Measurements from ENCODE around the gene JAKMIP1.
A peak's percentile ranks its signal among the peaks of the same experiment; 100 is the strongest.

The JAKMIP1 gene

DNA sequence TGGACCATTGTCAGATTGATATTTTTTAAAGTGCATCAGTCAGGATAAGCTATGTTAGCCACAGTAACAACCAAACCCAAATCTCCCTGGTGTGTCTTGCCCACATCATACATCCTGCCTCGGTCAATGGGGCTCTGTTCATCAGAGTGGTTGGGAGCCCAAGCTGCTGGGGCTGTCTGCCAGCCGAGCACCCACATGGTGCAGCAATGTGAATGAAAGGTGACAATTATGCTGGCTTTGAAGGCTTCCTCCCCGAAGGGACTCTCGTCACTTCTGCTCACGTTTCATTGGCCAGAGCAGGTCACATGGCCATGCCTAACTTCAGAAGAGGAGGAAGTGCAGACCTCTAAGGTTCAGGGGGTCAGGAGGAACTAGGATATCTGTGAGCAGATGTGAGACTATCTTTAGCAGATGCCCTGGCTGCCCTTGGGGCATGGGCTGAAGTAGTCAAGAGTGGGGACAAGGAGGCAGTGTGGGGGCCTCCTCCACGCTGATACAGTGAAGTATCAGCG lies 1.3 kb upstream of the JAKMIP1 start:
- peaks cover 18% of the 10 kb centered on the region for H3K4me1 Mint-ChIP-seq
- no peak overlapping the region for H3K27ac Mint-ChIP-seq
- peak; percentile 63 for ATAC-seq (ENCODE audit: low read depth)
- H3K27me3 Mint-ChIP-seq = peaks cover 19% of the 10 kb centered on the region
- H3K36me3 Mint-ChIP-seq = no peaks in the 10 kb centered on the region
- H3K9me3 Mint-ChIP-seq = peaks cover 5% of the 10 kb centered on the region
- H3K4me3 Mint-ChIP-seq = peak overlapping the region; percentile 61
- no peak for DNase-seq (ENCODE audit: low spot score in 2 of 2)

DNA sequence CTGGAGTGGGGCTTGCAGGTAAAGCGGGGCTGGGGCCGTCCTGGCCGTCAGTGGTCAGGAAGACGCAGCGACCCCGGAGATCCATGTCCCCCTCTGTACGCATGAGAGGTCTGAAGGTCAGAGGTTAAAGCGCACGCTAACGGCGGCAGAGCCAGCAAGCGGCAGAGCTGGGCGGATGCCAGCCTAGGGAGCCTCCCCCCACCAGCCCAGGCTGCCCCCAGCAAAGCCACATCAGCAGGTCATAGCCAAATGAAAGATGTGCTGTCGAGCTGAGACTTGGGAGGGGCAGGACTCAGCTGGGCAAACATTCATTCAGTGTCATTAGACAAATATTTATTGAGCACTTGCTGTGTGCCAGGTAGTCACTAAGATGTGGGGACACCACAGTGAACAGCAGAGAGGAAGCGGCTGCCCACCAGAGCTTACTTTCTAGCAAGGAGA lies 593 bp upstream of the JAKMIP1 start:
- H3K4me1 Mint-ChIP-seq = peaks cover 18% of the 10 kb centered on the region
- peak overlapping the region; percentile 61 for H3K4me3 Mint-ChIP-seq
- peaks cover 5% of the 10 kb centered on the region for H3K9me3 Mint-ChIP-seq
- no peak overlapping the region for H3K27ac Mint-ChIP-seq
- no peak for ATAC-seq (ENCODE audit: low read depth)
- no peak for DNase-seq (ENCODE audit: low spot score in 2 of 2)
- no peaks in the 10 kb centered on the region for H3K36me3 Mint-ChIP-seq
- H3K27me3 Mint-ChIP-seq = peaks cover 19% of the 10 kb centered on the region

DNA sequence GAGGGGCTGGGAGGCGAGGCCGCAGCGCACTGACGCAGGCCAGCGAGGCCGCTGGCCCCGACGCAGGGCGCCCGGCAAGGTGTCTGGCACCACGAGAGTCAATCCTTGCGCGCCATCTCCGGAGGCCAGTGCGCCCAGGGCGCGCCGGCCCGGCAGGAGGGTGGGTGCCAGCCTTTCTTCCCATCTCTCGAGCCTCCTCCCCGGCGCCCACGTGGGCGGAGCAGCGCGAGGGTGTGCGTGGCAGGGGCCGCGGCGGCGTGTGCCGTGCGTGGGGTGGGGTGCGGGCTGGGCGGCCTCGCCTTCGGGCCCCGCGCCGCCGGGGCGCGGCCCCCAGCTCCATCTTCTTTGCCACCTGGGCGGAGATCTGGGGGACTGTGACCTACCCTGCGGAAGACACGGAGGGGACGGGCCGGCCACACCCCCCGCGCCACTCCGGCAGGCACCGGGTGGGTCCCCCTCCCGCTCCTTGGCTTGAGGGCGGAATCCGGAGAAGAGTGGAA lies 877 bp downstream of the JAKMIP1 start:
- Mint-ChIP-seq H3K36me3 (no peaks in the 10 kb centered on the region), H3K27ac (no peak overlapping the region), H3K4me3 (peak overlapping the region; percentile 85), H3K27me3 (peaks cover 19% of the 10 kb centered on the region), H3K9me3 (peaks cover 5% of the 10 kb centered on the region), H3K4me1 (peaks cover 18% of the 10 kb centered on the region)
- ATAC-seq (ENCODE audit: low read depth) = no peak
- no peak for DNase-seq (ENCODE audit: low spot score in 2 of 2)

DNA sequence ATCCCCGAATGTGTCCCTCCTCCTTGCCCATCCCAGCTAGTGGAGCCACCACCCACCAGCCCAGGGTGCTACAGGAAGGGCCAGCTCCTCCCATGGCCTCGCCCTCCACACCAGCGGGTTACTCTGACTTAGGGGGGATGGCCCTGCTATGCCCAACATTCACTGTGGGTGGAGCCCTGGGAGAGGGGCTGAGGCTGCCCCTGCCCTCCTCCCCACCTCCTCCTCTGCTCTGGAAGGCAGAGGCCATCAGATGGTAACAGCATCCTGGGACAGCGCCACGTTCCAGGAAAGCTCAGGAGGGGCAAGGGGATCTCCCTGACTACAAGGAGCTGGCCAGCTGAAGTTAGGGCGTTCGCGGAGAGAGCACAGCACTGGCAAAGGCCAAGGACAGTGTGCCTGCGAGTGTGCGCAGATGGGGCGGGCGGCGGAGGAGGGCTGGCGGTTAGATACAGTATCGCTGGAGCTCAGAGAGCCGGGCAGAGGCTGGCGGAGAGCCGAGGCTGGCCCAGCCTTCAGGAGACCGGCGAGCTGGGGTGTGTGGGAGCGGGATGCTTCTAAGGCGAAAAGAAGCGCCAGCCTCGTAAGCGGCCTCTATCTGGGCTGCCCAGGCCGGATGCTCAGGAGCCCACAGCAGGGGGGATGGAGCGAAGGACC lies 1.5 kb downstream of the JAKMIP1 start:
- peak overlapping the region; percentile 85 for H3K4me3 Mint-ChIP-seq
- peak; percentile 12 for ATAC-seq (ENCODE audit: low read depth)
- H3K27me3 Mint-ChIP-seq = peaks cover 19% of the 10 kb centered on the region
- no peak overlapping the region for H3K27ac Mint-ChIP-seq
- DNase-seq (ENCODE audit: low spot score in 2 of 2) = no peak
- H3K4me1 Mint-ChIP-seq = peaks cover 18% of the 10 kb centered on the region
- H3K36me3 Mint-ChIP-seq = no peaks in the 10 kb centered on the region
- H3K9me3 Mint-ChIP-seq = peaks cover 5% of the 10 kb centered on the region

DNA sequence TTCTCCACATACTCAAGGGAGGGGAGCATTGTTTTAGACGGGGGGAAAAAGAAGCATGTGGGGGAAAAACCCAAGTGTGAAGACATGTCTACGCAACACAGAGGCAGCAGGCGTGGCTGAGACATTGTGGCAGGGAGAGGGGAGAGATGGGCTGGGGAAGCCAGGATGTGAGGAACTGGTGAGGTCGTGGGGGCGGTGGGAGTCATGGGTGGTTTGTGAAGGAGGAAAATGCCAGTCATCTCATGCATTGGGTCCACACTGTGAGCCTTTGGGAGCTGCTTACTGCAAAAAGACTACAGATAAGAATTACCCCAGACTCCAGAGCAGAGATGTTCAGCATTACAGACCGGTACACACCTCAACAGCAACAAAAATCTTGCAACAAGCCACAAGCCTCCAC lies 2.1 kb downstream of the JAKMIP1 start:
- H3K27me3 Mint-ChIP-seq = peaks cover 22% of the 10 kb centered on the region
- no peak for ATAC-seq (ENCODE audit: low read depth)
- peaks cover 5% of the 10 kb centered on the region for H3K9me3 Mint-ChIP-seq
- H3K4me3 Mint-ChIP-seq = peak overlapping the region; percentile 24
- H3K27ac Mint-ChIP-seq = no peak overlapping the region
- no peak for DNase-seq (ENCODE audit: low spot score in 2 of 2)
- H3K4me1 Mint-ChIP-seq = peaks cover 18% of the 10 kb centered on the region
- H3K36me3 Mint-ChIP-seq = no peaks in the 10 kb centered on the region

DNA sequence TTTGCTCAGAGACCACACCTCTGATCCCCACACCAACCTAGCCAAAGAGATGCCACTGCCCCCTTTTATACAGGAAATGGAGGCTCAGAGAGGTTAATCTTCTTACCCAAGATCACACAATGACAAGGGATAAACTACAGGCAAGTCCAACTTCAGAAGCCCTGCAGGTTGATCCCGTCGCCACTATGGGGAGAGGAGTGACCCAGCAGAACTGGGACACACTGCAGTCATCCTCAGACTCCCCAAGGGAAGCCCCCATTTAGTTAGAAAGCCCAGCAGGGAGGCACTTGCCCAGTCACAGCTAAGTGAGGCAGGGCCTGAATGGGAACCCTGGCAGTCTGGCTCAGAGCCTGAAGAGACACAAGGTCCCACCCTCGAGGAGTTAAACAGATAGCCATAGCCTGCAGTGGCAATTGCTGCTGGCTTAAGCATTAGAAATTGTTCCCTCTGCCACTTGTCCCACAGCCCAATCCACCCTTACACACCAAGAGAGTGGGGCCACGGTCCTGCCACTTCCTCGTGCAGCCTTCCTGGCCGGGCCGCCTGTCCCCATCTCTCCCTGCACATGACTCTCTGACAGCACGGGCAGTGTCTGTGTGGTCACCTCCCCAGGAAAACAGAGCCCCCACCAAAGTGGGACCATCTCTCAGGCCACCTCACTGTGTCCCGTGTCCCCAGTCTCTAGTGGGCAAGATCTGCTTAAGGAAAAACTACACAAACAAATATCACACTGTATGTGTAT lies 2.7 kb downstream of the JAKMIP1 start:
- ATAC-seq (ENCODE audit: low read depth) (no peak), DNase-seq (ENCODE audit: low spot score in 2 of 2) (no peak)
- H3K9me3 Mint-ChIP-seq = peaks cover 5% of the 10 kb centered on the region
- peak overlapping the region; percentile 24 for H3K4me3 Mint-ChIP-seq
- H3K36me3 Mint-ChIP-seq = no peaks in the 10 kb centered on the region
- no peak overlapping the region for H3K27ac Mint-ChIP-seq
- peaks cover 18% of the 10 kb centered on the region for H3K4me1 Mint-ChIP-seq
- peaks cover 22% of the 10 kb centered on the region for H3K27me3 Mint-ChIP-seq

DNA sequence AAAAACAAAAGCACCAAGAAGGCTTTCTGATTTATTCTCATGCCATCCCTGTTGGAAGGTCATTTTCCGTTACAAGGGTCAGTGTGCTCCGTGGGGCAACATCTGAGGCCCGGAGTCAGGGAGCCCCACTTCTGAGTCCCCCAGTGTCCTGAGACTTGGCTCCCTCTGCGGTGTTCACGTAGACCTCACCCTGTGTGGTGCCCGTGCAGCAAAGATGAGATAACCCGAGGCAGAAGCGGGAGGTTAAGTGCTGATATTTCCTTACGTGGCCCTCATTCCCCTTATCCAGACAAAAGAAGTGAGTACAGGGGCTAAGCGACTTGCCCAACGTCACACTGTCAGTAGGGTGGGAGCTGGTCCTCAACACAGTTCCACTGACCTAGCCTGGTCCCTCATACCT lies 3.5 kb downstream of the JAKMIP1 start:
- H3K4me1 Mint-ChIP-seq = peaks cover 18% of the 10 kb centered on the region
- ATAC-seq (ENCODE audit: low read depth) = no peak
- H3K27me3 Mint-ChIP-seq = peaks cover 22% of the 10 kb centered on the region
- no peak overlapping the region for H3K4me3 Mint-ChIP-seq
- DNase-seq (ENCODE audit: low spot score in 2 of 2) = no peak
- no peaks in the 10 kb centered on the region for H3K36me3 Mint-ChIP-seq
- no peak overlapping the region for H3K27ac Mint-ChIP-seq
- H3K9me3 Mint-ChIP-seq = peaks cover 3% of the 10 kb centered on the region

DNA sequence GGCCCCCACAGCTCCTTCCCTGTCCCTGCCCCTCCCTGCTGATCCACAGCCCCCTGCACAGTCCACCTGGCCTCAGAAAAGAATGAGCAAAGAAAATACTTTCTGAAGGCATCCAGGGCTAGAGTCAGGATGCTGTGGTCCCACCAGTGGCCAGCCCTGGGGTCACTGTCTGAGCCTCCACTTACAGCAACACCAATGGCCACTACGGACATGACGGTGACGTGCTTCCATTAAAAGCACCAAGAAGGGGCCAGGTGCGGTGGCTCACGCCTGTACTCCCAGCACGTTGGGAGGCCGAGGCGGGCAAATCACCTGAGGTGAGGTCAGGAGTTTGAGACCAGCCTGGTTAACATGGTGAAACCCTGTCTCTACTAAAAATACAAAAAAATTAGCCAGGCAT lies 4.0 kb downstream of the JAKMIP1 start:
- Mint-ChIP-seq H3K27ac (no peak overlapping the region), H3K4me1 (peaks cover 16% of the 10 kb centered on the region), H3K36me3 (no peaks in the 10 kb centered on the region), H3K4me3 (no peak overlapping the region), H3K9me3 (no peaks in the 10 kb centered on the region), H3K27me3 (peaks cover 20% of the 10 kb centered on the region)
- DNase-seq (ENCODE audit: low spot score in 2 of 2) = no peak
- no peak for ATAC-seq (ENCODE audit: low read depth)

DNA sequence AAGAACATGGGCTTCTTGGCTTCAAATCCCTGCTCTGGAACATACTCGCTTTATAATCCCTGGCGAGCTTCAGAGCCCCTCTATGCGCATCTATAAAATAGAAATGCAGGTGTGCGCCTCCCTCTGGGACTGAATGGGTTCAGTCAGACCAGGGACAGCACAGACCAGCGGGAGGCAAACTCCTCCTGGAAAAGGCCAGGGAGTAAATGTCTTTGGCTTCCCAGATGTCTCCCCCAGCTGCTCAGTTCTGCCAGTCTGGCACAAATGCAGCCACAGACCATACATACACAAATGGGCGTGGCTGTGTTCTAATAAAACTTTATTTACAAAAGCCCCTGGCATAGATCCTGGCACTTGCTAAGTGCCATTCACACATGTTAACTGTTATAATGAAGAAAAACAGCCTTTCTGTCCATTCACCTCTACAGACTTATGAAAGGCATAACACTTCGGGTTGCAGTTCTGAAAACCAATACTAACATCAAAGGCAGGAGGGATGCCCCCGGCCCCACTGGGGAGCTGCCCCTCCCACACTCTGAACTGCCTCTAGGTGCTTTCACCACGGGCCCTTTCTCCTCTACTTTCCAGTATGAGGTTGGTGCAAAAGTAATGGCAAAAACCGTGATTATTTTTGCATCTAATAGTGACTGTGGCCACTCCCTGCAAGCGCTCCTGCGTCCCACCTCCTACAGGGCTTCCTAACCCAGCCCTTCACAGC lies 4.6 kb downstream of the JAKMIP1 start:
- DNase-seq (ENCODE audit: low spot score in 2 of 2) (no peak), ATAC-seq (ENCODE audit: low read depth) (no peak)
- no peak overlapping the region for H3K27ac Mint-ChIP-seq
- no peaks in the 10 kb centered on the region for H3K9me3 Mint-ChIP-seq
- H3K36me3 Mint-ChIP-seq = no peaks in the 10 kb centered on the region
- H3K27me3 Mint-ChIP-seq = peaks cover 20% of the 10 kb centered on the region
- no peak overlapping the region for H3K4me3 Mint-ChIP-seq
- H3K4me1 Mint-ChIP-seq = peaks cover 12% of the 10 kb centered on the region

DNA sequence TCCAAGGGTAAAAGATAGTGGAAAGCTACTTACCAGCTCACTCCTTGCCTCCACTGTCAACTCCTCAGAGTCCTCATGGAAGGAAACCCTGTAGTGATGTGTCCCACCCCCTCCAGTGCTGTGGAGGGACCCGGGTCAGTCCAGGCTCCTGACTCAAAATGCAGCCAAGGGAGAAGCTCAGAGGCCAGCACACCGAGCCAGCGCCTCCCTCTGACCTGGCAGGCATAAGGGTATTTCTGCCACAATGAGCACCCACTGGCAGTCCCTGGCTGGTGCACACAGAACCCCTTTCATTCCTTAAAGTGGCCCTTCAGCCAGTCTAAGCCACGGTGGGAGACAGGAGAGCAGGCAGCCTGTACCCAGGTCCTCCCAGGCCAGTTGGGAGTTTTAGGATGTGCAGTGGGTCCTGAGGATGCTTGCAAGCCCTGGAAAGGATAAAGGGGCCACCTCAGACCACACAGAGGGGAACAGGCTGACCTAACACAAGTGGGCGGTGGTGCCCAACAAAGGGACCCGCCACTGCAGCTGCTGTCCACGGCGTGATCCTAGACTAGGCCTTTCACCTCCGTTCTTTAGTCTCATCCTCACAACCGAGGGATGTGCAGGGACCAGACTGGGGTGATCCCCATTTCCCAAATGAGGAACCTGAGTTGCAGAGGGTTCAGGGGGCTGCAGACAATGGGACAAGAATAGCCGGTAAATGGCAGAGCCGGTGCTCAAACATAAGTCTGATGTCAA lies 5.7 kb downstream of the JAKMIP1 start:
- peaks cover 12% of the 10 kb centered on the region for H3K4me1 Mint-ChIP-seq
- peaks cover 19% of the 10 kb centered on the region for H3K27me3 Mint-ChIP-seq
- no peaks in the 10 kb centered on the region for H3K36me3 Mint-ChIP-seq
- ATAC-seq (ENCODE audit: low read depth) = no peak
- H3K4me3 Mint-ChIP-seq = no peak overlapping the region
- no peaks in the 10 kb centered on the region for H3K9me3 Mint-ChIP-seq
- no peak overlapping the region for H3K27ac Mint-ChIP-seq
- no peak for DNase-seq (ENCODE audit: low spot score in 2 of 2)

DNA sequence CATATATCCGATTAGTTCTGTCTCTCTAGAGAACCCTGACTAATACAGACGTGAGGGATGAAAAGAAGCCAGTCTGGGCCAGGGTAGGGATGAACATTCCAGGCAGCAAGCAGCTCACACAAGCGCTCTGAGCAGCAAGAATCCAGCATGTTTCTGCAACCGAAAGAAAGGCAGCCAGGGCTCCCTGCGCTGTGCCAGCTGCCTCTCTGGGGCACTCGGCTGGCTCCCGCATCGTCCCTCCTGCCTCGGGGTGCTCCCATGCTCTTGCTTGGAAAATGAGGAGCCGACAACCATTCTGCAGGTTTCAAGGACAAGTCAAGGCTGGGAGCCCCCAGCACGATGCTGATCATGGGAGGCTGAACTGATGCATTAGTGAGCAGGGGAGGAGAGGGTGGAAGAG lies 7.0 kb downstream of the JAKMIP1 start:
- Mint-ChIP-seq H3K9me3 (no peaks in the 10 kb centered on the region), H3K27ac (no peak overlapping the region), H3K4me3 (no peak overlapping the region), H3K4me1 (peaks cover 7% of the 10 kb centered on the region), H3K27me3 (peaks cover 15% of the 10 kb centered on the region), H3K36me3 (no peaks in the 10 kb centered on the region)
- DNase-seq (ENCODE audit: low spot score in 2 of 2) (no peak), ATAC-seq (ENCODE audit: low read depth) (no peak)

DNA sequence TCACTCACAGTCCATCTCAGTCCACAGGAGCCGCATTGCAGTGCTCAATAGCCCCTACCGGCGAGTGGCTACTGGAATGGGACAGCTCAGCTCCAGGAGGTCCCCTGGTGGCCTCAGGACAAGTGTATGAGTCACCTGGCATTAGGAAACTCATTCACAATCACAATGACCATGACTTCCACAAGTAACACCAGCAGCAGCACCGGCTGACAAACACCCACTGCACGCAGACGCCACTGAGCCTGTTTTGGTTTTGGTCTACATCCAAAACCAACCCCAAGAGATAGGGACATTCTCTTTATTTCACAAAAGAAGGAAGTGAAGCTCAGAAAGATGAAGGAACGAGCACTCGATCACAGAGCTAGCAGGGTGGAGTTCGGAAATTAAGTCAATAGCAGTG lies 8.1 kb downstream of the JAKMIP1 start:
- H3K36me3 Mint-ChIP-seq = no peaks in the 10 kb centered on the region
- ATAC-seq (ENCODE audit: low read depth) (no peak), DNase-seq (ENCODE audit: low spot score in 2 of 2) (no peak)
- H3K27ac Mint-ChIP-seq = no peak overlapping the region
- H3K4me3 Mint-ChIP-seq = no peak overlapping the region
- peaks cover 7% of the 10 kb centered on the region for H3K27me3 Mint-ChIP-seq
- peaks cover 2% of the 10 kb centered on the region for H3K9me3 Mint-ChIP-seq
- no peaks in the 10 kb centered on the region for H3K4me1 Mint-ChIP-seq

DNA sequence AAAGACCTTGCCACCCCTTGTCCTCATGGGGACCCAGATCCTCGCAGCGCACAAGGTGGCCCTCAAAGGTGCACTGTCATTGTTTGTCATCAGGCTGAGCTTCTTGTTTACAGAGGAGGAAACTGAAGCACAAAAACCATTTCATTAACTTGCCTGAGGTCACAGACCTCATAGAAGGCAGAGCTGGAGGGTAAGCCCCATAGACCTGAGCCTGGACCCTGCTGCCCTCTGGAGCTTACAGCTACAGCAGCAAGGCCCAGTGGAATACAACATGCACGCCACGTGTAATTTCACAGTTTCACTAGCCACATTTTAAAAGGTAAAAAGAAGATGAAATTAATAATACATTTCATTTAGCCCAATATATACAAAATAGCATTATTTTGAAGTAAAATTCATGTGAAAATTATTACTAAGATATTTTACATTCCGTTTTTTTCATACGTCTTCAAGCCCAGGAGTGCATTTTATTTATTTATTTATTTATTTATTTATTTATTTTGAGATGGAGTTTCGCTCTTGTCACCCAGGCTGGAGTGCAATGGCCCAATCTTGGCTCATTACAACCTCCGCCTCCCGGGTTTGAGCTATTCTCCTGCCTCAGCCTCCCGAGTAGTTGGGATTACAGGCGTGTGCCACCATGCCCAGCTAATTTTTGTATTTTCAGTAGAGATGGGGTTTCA lies 8.8 kb downstream of the JAKMIP1 start:
- DNase-seq (ENCODE audit: low spot score in 2 of 2) = no peak
- H3K9me3 Mint-ChIP-seq = peaks cover 2% of the 10 kb centered on the region
- no peak overlapping the region for H3K4me3 Mint-ChIP-seq
- H3K27ac Mint-ChIP-seq = no peak overlapping the region
- H3K27me3 Mint-ChIP-seq = peaks cover 4% of the 10 kb centered on the region
- no peak for ATAC-seq (ENCODE audit: low read depth)
- no peaks in the 10 kb centered on the region for H3K4me1 Mint-ChIP-seq
- no peaks in the 10 kb centered on the region for H3K36me3 Mint-ChIP-seq

All from memory B cell (primary cell).